ENCODE results near the gene RSF1. TPM values are rescaled to one million over a fixed set of nuclear protein-coding genes. Genes with fewer than 3 reads are reported as not detected.

Gene RSF1
- total and polyA plus RNA-seq, 2 donors from 2014 or later = 7.9 to 71.9 TPM

GRCh38 chr11:77761491-77761890, 59.0 kb downstream of the RSF1 start:
- H3K4me3 ChIP-seq (ENCODE audit: low read length in 3 of 3) = no peak overlapping the region
- intact Hi-C loops (cut with DNase I) = no loop called here
- peaks cover 0 to 3% (median 0%) of the 10 kb centered on the region in 3 donors for H3K4me1 ChIP-seq (ENCODE audit: control insufficient read depth in 2 of 3, insufficient read depth in 2 of 3, low read depth in 1 of 3, low read length in 3 of 3)
- no peaks in the 10 kb centered on the region for H3K27me3 ChIP-seq (ENCODE audit: control insufficient read depth, insufficient read depth, low read length)
- TF ChIP-seq CTCF (IDR thresholded peaks at IDR 0.05; ENCODE audit: borderline replicate concordance, extremely low read depth, insufficient read depth) = no peak
- FAIRE-seq = no peak
- no peaks in the 10 kb centered on the region for H3K9me3 ChIP-seq (ENCODE audit: control insufficient read depth in 2 of 3, insufficient read depth in 1 of 3, low read length in 3 of 3)
- DNase-seq = no peak
- H3K36me3 ChIP-seq (ENCODE audit: control insufficient read depth in 2 of 3, insufficient read depth in 3 of 3, low read length in 3 of 3) = peaks cover 3 to 14% (median 6%) of the 10 kb centered on the region in 3 donors
- H3K27ac ChIP-seq (ENCODE audit: low read depth in 2 of 2, low read length in 2 of 2) = no peak overlapping the region
- H3K9ac ChIP-seq (ENCODE audit: low read length in 3 of 3) = no peak overlapping the region

- H3K4me1 ChIP-seq (ENCODE audit: control insufficient read depth in 2 of 3, insufficient read depth in 2 of 3, low read depth in 1 of 3, low read length in 3 of 3) = no peaks in the 10 kb centered on the region
- H3K9me3 ChIP-seq (ENCODE audit: control insufficient read depth in 2 of 3, insufficient read depth in 1 of 3, low read length in 3 of 3) = no peaks in the 10 kb centered on the region
- H3K9ac ChIP-seq (ENCODE audit: low read length in 3 of 3) = no peak overlapping the region
- FAIRE-seq = no peak
- H3K27ac ChIP-seq (ENCODE audit: low read depth in 2 of 2, low read length in 2 of 2) = no peak overlapping the region
- no peaks in the 10 kb centered on the region for H3K27me3 ChIP-seq (ENCODE audit: control insufficient read depth, insufficient read depth, low read length)
- H3K36me3 ChIP-seq (ENCODE audit: control insufficient read depth in 2 of 3, insufficient read depth in 3 of 3, low read length in 3 of 3) = peaks cover 0 to 10% (median 0%) of the 10 kb centered on the region in 3 donors
- intact Hi-C loops (cut with DNase I) = no loop called here
- H3K4me3 ChIP-seq (ENCODE audit: low read length in 3 of 3) = no peak overlapping the region
- DNase-seq = no peak
- TF ChIP-seq CTCF (IDR thresholded peaks at IDR 0.05; ENCODE audit: borderline replicate concordance, extremely low read depth, insufficient read depth) = no peak
Measured at GRCh38 chr11:77758331-77758730, 62.2 kb downstream of the RSF1 start.

GRCh38 chr11:77753230-77753629, 67.3 kb downstream of the RSF1 start:
- intact Hi-C loops (cut with DNase I) = no loop called here
- Histone ChIP-seq H3K27me3 (ENCODE audit: control insufficient read depth, insufficient read depth, low read length) (no peaks in the 10 kb centered on the region), H3K27ac (ENCODE audit: low read depth in 2 of 2, low read length in 2 of 2) (no peak overlapping the region), H3K9me3 (ENCODE audit: control insufficient read depth in 2 of 3, insufficient read depth in 1 of 3, low read length in 3 of 3) (no peaks in the 10 kb centered on the region), H3K9ac (ENCODE audit: low read length in 3 of 3) (no peak overlapping the region), H3K4me3 (ENCODE audit: low read length in 3 of 3) (no peak overlapping the region), H3K36me3 (ENCODE audit: control insufficient read depth in 2 of 3, insufficient read depth in 3 of 3, low read length in 3 of 3) (peaks cover 0 to 5% (median 0%) of the 10 kb centered on the region in 3 donors), H3K4me1 (ENCODE audit: control insufficient read depth in 2 of 3, insufficient read depth in 2 of 3, low read depth in 1 of 3, low read length in 3 of 3) (no peaks in the 10 kb centered on the region)
- no peak for FAIRE-seq
- TF ChIP-seq CTCF (IDR thresholded peaks at IDR 0.05; ENCODE audit: borderline replicate concordance, extremely low read depth, insufficient read depth) = no peak
- no peak for DNase-seq

- Histone ChIP-seq H3K4me3 (ENCODE audit: low read length in 3 of 3) (no peak overlapping the region), H3K27ac (ENCODE audit: low read depth in 2 of 2, low read length in 2 of 2) (no peak overlapping the region), H3K9ac (ENCODE audit: low read length in 3 of 3) (no peak overlapping the region), H3K27me3 (ENCODE audit: control insufficient read depth, insufficient read depth, low read length) (no peaks in the 10 kb centered on the region), H3K4me1 (ENCODE audit: control insufficient read depth in 2 of 3, insufficient read depth in 2 of 3, low read depth in 1 of 3, low read length in 3 of 3) (peaks cover 0 to 4% (median 3%) of the 10 kb centered on the region in 3 donors), H3K9me3 (ENCODE audit: control insufficient read depth in 2 of 3, insufficient read depth in 1 of 3, low read length in 3 of 3) (no peaks in the 10 kb centered on the region), H3K36me3 (ENCODE audit: control insufficient read depth in 2 of 3, insufficient read depth in 3 of 3, low read length in 3 of 3) (peaks cover 0 to 5% (median 0%) of the 10 kb centered on the region in 3 donors)
- no peak for FAIRE-seq
- TF ChIP-seq CTCF (IDR thresholded peaks at IDR 0.05; ENCODE audit: borderline replicate concordance, extremely low read depth, insufficient read depth) = no peak
- DNase-seq = peak in 1 of 5 donors; percentile 15
- intact Hi-C loops (cut with DNase I) = no loop called here
Measured at GRCh38 chr11:77752516-77752915, 68.0 kb downstream of the RSF1 start.

Data from kidney (tissue), 14 donors.